Right lobe of liver (tissue), 4 donors: ENCODE measurements around the gene USP48.
A peak's percentile ranks its signal among the peaks of the same experiment; 100 is the strongest.

Experiments used
- CTCF ChIP-seq, 4 donors: fragments of 200-600 bp in 3 of 4; fragments of 450-650 bp in 1 of 4; IDR thresholded peaks; one replicate each; pipeline versions ENCODE4 v1.5.1 to v1.8.0; 2016 to 2022; ENCODE audit warnings: antibody characterized with exemption in 4 of 4, mild to moderate bottlenecking in 2 of 4
- POLR2A ChIP-seq: fragments of 450-650 bp; IDR thresholded peaks from one replicate; pipeline ENCODE4 v1.6.1; 2017; ENCODE audit warnings: antibody characterized with exemption, mild to moderate bottlenecking
- donor health status: DM: no; HTN: no; CAD: no.
- donor health status: DM: no; HTN: no; CAD: no.
- donor health status: DM: no; HTN: yes; CAD: no.

GRCh38 chr1:21814241-21814918 lies 31.4 kb upstream of the USP48 start:
- TF ChIP-seq CTCF (IDR thresholded peaks at IDR 0.05) = peak; percentile 13 to 28 (median 22)
- no peak for TF ChIP-seq POLR2A
